B cell (primary cell): ENCODE measurements around the gene KRT35.

Experiments used
- CTCF ChIP-seq: fragments of 200-600 bp; IDR thresholded peaks from one replicate; pipeline ENCODE4 v1.8.0; 2022; ENCODE audit warnings: antibody characterized with exemption, mild to moderate bottlenecking
- EZH2 ChIP-seq: IDR thresholded peaks from 2 replicates; pipeline ENCODE4 v1.6.1; 2012; ENCODE audit warnings: borderline replicate concordance, low read depth, mild to moderate bottlenecking, moderate library complexity, low read length; ENCODE audit not compliant: insufficient read depth, poor library complexity, severe bottlenecking

GRCh38 chr17:41494524-41494923 lies 13.6 kb upstream of the KRT35 start:
- TF ChIP-seq CTCF (no peak), EZH2 (no peak)
